C1 segment of cervical spinal cord (tissue), 14 donors: ENCODE measurements around the gene CIB4.

Experiments
- DNase-seq, 14 donors: peaks; one replicate each; lab custom pipeline; 2025; lab: John Stamatoyannopoulos, UW

The CIB4 gene

DNA sequence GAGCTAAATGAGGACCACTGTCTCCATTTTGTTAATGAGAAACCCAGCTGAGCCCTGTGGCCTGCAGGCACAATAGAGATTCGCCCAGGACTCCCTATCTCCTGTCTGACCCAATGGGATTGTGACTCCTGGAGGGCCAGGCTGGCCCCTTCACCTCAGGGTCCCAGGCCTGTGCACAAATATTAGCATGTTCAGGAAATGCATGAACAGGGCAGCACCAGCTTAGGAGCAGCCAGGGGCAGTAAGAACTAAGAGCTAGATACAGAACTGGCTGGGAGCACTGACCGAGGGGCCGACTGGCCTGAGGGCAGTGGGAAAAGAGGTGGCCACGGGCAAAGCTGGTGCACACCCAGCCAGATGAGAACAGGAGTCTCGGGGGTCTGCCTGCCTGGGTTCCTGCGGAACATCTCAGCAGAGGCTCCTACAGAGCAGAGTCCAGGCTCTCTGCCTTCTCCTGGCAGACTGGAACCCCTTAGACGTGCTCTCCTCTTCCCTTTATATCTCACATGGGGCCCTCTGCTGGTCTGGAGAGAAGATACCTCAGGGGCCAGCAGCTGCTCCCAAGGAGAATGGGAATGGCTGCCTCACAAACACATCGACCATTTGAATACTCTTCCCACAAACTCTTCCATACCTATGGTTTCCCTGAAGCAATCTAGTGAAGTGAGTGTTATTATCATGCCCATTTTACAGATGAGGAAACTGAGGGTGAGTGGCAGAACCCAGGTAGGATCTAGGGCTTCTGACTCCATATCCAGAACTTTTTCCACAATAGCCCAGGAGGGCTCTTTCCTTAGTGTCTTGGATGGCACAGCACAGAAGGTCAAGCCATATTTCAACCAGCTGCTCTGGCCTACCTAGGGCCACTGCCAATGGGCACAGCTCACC, 85.7 kb downstream of the CIB4 start:
- no peak for DNase-seq

DNA sequence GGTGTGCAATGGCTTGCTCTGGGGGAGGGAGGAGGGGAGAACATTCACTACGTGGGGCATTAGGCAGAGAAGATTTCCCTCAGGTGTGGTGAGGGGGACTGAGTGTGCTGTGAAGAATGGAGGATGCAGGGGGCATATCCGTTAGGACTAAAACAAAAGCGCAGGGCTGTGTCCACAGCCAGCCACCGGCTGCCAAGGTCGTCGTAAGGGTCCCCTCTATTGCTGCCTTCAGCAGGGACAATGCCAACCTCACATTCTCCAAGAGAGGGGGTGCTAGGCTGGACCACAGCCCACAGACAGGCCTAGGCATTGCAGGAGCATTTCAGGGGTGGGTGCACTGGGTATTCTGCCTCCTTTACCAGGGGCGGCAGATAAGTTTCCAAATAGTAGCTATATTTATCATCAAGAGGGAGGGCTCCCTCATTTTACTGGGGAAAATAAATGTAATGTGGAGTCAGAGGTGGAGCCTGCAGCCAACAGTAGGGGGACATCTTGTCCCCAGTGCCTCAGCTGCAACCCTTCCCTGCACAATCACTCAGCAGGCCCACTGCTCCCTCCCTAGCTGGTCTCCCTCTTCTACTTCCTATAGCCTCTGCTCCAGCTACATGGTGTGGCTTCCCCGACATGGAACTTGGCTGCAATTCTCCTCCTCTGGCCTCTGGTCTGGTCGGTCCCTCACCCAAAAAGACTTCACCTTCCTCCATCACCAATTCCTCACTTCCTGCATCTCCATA, 88.4 kb downstream of the CIB4 start:
- DNase-seq: no peak

DNA sequence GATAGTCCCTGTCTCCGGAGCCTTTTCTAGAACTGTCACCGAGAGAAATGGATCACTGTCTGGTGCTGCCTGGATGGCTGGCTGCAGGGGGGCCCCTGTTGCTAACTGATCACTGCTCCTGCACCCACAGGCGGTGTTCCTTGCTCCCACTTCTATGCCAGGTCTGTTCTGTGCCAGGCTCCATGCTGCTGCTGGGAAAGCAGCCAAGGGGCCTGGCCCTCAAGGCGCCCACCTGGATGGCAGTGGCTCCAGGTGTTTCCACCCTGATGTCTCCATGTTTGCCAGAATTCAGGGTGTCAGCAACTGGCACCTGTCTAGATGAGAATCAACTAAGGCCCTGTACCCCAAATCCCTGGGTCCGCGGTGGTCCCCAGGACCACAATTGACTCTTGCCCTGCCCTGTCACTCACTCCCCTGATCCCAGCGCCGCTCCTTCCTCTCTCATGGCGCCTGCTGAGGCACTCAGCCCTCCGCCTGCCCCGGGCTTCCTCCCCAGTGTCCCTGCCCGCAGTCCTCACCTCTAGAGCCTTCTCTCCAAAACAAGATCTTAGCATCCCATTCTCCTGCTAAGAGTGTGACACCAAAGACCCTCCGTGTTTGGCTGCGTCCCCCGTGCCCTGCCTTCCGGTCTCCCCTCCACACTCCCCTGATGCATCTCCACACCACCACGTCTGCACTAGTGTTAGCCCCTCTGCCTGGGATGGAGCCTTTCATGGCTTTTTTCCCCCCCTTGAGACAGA, 90.7 kb downstream of the CIB4 start:
- DNase-seq: no peak

DNA sequence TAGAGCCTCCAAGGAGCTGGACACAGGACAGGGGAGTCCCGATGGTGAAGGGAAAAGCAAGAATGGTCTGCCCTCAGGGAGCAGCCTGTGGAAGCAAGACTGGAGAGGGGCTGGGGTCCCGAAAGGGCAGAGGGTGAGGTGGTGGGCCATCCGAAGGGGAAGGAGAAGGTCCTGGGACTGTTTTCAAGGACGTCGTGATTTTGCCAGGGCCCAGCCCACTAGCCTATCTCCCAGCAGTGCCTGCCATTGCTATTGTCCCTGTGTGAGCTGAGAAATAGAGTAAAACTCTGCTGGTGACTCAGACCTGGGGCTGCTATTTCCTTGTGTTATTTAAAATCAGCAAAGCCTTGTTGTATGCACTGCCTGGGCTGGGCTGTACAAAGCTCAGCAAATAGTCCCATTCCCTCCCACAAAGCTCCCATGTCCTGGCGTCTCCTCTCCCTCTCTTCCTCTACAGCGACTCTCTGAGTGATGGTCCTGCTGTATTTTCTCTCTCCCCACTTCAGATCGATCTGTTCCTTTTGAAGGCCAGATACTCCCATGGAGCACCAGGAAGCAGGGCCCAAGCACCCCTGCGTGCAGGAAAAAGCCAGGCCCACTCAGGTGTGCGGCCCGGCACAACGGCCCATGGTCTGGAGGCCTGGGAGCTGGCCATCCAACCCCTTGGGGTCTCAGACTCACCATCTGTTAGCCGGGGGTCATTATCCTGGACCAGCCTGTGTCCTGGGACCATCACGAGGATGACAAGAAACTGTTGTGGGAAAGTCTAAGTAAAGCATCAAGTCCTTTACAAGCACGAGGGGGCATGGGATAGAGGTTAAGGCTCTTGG, 98.3 kb downstream of the CIB4 start:
- DNase-seq: no peak

DNA sequence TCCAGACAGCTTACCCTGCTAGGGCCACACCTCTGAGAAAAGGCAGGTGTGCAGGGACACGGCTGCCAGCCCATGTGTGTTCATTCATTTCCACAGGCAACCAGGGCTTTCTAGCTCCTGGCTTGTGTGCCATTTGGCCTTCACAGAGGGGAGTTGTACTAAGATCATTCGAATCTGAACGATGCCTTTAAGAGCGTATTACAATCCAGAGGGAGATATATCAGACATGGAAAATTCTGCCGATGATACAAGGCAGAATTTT, 99.0 kb downstream of the CIB4 start:
- DNase-seq: peak in 1 of 14 donors; percentile 14

DNA sequence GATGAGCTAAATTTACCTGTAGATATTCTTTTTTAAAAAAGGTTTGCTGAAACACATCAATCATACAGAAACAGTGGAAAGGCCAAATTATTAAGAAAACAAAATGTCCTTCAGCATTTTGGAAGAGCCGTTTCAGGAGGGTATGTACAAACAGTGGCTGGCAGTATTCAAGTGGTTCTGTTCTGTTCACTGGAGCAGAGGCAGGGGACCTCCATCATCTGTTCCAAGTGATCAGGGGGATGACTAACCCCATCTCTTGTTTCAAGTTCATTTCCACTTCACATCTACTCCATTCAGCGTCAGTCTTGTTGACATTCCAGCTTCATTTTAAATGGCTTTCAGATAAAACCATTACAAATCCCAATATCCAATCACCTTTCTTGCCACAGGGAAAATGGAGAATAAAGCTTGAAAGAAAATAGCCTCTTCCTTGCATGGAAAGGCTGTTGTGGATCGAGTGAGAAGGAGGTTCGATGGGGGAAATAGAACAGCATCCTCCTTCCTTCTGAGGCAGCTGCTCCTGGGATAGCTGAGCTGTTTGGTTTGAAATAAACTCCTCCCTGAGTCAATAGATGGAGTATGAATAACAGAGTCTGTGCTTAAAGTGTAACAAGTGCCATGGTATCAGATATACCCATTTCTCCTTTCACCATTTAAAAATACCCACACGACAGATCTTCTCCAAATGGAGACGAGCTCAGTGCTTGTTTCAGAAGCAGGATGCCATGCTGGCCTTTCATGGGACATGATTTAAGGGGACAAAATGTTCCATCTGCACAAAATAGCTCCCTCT, 99.6 kb downstream of the CIB4 start:
- DNase-seq: no peak

DNA sequence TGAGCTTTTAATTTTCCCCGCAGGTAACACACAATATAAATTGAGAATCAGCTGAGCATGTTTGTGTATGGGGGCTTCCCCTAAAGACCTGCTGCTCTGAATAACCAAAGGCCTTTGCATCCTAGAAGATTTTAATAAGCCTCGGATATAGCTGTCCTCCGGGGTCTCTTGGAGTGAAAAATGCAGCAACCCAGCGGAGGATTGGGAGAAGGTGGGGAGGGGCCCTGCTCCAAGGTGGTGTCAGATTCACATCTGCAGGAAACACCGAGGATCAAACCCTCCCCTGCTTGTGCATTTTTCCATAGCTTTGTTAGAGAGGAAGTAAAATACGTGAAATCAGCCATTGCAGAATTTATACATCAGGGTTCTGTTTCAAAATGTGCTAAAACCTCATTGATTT, 100.2 kb downstream of the CIB4 start:
- DNase-seq: no peak

DNA sequence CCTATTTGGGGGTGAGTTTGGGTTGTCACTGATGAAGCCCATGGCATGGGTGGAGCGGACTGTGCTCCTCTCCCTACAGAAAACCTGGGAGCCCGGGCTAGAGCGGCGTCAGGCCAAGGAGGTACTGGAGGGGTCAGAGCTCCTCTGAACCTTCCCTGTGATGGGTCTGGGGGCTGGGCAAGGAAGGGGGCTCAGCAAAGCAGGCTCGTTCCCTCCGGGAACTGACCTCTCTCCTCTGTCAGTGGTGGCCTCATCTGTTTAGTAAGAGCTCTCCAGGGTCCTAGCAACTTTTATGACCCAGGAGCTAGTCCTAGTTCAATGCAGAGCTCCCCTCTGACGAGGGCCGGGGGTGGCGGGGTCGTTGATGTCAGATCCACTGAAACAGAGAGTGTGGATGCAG, 100.9 kb downstream of the CIB4 start:
- DNase-seq: no peak

DNA sequence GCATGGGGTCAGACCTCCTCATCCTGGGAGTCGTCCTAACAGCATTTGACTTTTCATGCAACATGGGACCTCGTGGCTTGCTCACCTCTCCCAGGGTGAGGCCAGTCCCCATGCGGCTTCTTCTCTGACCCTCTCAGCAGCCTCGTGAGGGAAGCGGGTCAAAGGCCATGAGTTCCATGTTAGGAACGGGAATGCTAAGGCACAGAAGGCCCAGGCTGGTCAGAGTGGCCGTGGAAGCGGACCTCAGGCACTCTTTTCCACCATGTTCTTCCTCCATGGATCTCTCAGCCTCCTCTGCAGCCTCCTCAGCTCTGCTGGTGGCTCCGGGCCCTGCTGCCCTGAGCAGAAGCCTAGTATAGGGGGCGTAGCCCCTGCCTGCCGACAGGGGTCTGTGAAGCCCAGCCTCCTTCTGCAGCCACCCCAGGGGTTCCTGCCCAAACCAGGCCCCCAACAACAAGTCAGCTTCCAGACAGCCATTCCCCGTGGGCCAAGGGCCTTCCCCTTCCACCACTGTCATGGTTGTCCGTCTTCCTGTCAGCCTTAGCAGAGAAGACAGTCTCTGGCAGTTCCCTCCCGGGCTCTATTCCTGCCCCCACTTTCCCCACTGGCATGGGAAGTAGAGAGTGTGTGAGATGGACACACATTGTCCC, 103.2 kb downstream of the CIB4 start:
- no peak for DNase-seq

DNA sequence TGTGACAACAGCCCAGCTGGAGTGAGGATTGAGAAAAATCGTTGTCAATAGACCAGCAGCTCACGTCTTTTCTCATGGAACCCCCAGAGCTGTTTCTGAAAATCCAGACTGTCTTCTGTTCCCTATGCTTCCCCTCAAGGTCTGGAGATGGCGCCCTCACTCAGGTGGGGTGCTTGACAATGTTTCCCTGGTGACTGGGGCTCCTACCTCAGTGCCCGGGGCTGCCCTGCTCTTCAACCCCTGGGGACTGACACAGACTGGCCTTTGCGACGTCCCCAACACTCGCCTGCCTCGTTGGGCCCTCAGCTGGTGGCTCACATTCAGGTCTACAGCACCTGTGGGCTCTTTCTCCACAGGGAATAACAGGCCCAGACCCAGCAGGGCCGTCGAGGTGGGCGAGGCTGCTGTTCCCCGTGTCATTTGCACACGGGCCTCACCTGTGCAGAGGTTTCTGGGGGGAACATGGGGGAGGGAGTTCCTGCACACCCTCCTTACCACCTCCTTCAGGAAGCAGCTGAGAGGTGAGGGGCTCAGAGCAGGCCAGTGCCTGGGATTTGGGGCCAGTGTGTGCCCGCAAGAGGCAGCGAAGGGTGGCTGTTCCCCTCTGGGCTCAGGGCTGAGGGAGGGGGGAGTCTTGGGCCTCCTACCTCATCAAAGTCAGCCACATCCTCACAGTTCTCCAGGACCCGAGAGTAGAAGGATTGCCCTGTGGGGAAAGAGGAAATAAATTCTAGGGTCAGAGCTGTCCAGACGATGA, 103.9 kb downstream of the CIB4 start:
- no peak for DNase-seq

DNA sequence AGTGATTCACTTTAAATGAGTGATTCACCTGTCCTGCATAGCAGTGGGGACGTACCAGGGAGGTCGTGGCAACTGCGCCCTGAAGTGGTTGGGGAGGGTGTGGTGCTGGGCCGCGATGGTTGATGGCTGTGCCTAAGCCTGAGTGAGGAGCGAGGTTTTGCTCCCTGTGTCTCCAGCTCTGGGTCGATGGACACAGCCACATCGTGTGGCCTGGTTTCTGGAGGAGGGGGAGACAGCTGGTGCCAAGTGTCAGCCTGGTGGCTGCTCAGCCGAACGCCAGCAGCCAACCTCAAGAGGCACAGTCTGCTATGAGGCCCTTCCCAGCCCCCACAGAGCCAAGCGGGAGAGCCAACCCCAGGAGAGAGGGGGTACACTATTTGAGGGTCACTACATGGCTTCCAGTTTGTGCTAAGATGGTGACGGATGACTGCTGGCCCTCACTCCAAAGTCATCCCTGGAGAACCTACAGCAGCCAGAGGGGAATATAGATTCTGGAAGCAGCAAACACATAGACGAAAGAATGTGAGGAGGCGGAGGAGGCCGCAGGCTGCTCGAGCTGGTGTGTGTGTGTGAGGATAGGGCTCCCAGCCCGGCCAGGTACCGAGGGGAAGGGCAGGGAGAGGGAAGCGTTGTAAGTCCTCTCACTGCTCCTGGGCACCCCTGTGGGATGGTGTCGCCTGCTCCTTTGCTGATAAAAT, 104.6 kb downstream of the CIB4 start:
- no peak for DNase-seq

DNA sequence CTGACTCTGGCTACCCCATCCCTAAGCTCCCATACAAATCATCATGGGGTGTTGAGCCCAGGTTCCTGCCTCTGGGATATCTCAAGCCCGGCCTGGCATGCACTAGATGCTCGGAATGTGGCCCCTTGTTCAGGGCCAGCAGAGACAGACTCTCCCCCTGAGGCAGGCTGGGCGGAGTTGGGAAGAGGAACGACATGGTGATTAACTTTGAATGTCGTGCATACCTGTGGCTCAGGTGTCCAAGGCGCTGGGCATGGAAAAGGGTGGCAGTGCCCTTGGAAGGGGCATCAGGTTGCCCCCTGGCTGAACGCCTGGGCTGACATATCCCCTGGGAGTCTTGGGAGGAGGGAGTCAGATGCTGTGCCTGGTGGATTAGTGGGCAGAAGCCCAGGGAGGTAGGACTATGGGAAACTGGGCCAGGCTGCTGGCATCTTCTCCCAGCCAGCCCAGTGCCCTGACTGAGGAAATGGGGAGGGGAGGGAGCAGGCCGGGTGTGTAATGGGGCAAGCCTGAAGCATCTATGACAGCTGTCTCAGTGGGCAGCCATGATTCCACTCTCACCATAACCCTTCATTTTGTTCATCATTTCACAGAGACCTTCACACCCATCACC, 105.4 kb downstream of the CIB4 start:
- DNase-seq: no peak

DNA sequence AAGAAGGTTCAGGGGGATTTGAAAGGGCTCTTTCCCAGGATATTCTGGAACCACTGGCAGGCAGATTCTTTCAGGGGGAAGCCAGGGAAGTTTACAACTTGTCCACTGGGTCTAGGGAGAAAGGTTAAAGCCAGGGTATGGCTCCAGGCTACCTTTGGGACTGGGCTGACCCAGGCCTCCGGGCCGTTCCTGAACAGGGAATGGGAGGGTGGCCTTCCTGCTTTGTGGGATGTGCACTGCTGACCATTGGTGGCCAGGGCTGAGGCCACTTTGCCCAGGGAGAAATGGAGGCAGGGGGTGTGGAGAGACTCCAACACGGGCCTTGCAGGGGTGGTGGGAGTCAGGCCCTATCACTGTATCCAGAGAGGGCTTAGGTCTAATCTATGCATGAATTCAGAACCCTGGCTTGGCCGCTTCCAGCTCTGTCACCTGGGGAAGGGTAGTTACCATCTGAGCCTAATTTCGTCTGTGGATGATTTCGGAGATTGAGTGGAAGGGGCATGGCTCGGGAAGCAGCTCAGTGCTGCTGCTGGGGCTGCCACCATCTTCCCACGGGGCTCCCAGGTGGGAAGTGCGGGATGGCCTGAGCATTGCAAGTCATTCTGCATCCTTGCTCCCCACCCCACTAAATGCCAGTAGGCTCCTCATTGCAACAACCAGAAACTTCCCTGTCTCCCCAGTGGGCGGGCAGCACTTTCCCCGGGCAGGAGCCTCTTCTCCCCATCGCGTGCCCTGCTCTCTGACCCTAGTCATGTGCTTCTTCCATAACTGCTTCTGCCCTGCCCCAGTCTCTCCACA, 106.1 kb downstream of the CIB4 start:
- no peak for DNase-seq

DNA sequence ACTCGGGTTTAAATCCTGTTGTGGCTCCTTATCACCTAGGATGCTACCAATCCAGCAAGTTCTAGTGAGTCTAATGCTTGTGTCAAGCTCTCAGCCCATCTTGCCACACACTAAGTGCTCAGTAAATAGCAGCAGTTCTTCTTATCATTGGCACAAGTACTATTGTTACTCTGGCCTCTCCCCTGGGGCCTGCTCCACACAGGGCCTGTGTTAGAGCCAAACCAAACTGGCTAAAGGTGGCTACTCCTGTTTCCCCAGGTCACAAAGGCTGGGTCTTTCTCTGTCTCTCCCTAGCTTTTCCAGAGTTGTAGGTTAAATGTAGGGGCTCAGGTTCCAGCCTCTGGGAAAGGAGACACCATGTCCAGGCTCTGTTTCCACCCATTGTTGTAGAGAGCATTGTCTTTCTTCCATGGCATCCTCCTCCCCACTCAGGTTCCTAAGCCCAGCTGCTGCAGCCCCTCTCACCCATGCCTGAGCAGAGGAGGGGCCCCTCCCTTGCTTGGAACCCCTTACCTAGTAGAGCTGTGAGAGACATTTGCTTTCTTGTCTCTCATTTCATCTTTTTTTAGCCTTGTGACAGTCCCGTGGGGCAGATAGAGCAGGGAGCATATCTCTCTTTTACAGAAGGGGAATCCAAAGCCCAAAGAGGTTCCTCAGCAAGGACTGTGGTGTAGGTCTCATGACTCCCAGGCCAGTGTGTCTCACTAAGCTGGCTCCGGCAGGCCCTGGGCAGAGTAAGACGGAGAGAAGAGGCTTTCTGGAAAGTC, 106.9 kb downstream of the CIB4 start:
- DNase-seq: no peak

DNA sequence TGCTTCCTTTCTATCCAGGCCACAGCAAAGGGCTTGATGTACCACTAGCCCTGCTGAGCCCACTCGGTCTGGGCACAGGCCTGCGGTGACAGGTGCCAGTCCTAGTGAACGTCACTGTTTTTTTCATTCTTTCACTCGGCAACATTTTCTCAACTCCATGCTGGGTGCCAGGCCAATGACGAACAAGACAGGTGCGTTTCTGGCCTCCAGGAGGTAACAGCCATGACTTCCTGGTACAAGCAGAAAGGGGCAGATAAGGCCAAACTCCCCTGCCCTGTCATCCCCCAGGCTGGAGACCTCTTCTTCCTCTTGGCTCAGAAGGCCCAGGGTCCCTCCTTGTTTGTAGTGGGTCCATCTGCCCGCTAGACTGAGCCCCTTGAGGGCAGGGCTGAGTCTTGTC, 107.5 kb downstream of the CIB4 start:
- DNase-seq: peak in 1 of 14 donors; percentile 36

DNA sequence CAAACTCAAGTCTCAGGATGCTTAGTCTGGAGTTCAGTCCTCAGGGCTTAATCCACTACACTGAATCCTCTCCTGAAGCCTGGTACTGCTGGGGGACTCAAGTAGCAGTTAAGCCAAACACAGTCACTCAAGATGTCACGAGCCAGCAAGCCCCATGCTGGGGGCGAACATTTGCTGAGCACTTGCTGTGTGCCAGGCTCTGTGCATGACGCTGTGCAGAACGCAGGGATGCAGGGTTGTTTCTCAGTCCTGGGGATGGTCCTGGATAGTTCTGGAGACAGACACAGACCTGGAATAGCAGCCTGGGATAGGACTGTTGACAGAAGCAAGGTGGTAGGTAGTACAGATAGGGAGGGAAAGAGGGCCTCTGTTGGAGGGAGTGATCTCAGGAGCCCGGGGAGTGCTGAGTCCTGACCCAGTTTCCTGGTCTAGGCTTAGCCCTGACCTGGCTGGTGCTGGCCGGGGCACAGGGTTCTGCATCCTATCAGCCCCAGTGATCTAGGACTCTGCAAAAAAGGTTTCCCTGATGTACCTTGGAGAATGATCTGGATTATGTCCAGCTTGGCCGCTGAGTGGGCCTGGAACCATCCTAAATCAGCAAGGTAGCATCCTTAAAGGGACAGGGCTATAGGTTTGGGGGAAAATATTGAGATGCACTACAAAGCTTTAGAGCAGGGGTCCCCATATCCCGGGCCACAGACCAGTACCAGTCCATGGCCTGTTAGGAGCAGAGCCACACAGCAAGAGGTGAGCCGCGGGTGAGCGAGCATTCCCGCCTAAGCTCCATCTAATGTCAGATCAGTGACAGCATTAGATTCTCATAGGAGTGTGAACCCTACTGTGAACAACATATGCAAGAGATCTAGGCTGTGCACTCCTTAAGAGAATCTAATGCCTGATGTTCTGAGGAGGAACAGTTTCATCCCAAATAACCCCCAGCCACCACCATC, 108.6 kb downstream of the CIB4 start:
- peak in 1 of 14 donors; percentile 85 for DNase-seq
